A673 (cell line): ENCODE results near the gene SLC9A1. TPM values are rescaled to one million over a fixed set of nuclear protein-coding genes. Genes with fewer than 3 reads are reported as not detected.

Experiments
- BruUV-seq: library from RNA; stranded (reverse); fragments of 400-500 nt; replicated peaks from 2 replicates; lab custom pipeline; 2021; lab: Mats Ljungman, UMichigan
- CTCF ChIA-PET: fragments of 300-600 bp; sonication (Branson Sonifier 250); formaldehyde crosslinking; loops from one replicate; lab custom pipeline; 2022; ENCODE audit warnings: antibody characterized with exemption; lab: Charles Lee
- POLR2A ChIA-PET: fragments of 300-600 bp; sonication (Branson Sonifier 250); formaldehyde crosslinking; loops from one replicate; lab custom pipeline; 2022; ENCODE audit warnings: antibody characterized with exemption; ENCODE audit not compliant: low non-redundant PET; lab: Charles Lee
- DNase-seq: peaks from one replicate; pipeline ENCODE4 v3.0.0-alpha.2; 2015; ENCODE audit warnings: low spot score
- H3K27ac ChIP-seq: fragments of 200-600 bp; sonication (generic); 2 replicates; pipeline ENCODE4 v1.5.1; 2016; ENCODE audit warnings: mixed run types, low read depth, mild to moderate bottlenecking, mixed read lengths, antibody characterized with exemption, low read length; ENCODE audit not compliant: poor library complexity, severe bottlenecking
- H3K27me3 ChIP-seq: fragments of 200-600 bp; sonication (generic); replicated peaks from 2 replicates; pipeline ENCODE4 v1.6.1; 2017; ENCODE audit warnings: mixed run types, low read depth, mild to moderate bottlenecking, mixed read lengths, antibody characterized with exemption, low read length; ENCODE audit not compliant: insufficient read depth, poor library complexity
- H3K36me3 ChIP-seq: fragments of 200-600 bp; sonication (generic); 2 replicates; pipeline ENCODE4 v1.6.1; 2016; ENCODE audit warnings: mixed run types, mild to moderate bottlenecking, mixed read lengths, antibody characterized with exemption, low read length; ENCODE audit not compliant: insufficient read depth, poor library complexity, severe bottlenecking
- H3K4me1 ChIP-seq: fragments of 200-600 bp; sonication (generic); 2 replicates; pipeline ENCODE4 v1.6.1; 2017; ENCODE audit warnings: mixed run types, mild to moderate bottlenecking, mixed read lengths, antibody characterized with exemption, low read length; ENCODE audit not compliant: insufficient read depth, poor library complexity, severe bottlenecking
- H3K4me3 ChIP-seq: fragments of 200-600 bp; sonication (generic); 2 replicates; pipeline ENCODE4 v1.5.1; 2016; ENCODE audit warnings: low read depth, mixed run types, mild to moderate bottlenecking, mixed read lengths, low read length; ENCODE audit not compliant: poor library complexity, severe bottlenecking
- H3K9me3 ChIP-seq: fragments of 200-600 bp; sonication (generic); 2 replicates; pipeline ENCODE4 v1.6.1; 2016; ENCODE audit warnings: mixed run types, low read depth, mild to moderate bottlenecking, mixed read lengths, antibody characterized with exemption, low read length; ENCODE audit not compliant: poor library complexity, severe bottlenecking
- CTCF ChIP-seq: fragments of 300-800, 200-600 bp; sonication (generic); conservative IDR thresholded peaks from 2 replicates; pipeline ENCODE4 v1.5.1; 2017; ENCODE audit warnings: low read depth, mild to moderate bottlenecking, antibody characterized with exemption, low read length, moderate library complexity, mixed read lengths
- EZH2 ChIP-seq: fragments of 200-600 bp; sonication (generic); IDR thresholded peaks from 2 replicates; pipeline ENCODE4 v1.6.1; 2017; ENCODE audit warnings: borderline replicate concordance, low read depth, mild to moderate bottlenecking, mixed read lengths, antibody characterized with exemption, low read length; ENCODE audit not compliant: poor library complexity, severe bottlenecking
- intact Hi-C: fragments of 100-400 bp; cut with micrococcal nuclease; formaldehyde crosslinking; loops from one replicate; pipeline ENCODE4 v1.10.0; 2022; ENCODE audit not compliant: unreplicated experiment
- total RNA-seq: library from RNA; stranded (reverse); gene quantifications from 2 replicates; pipeline ENCODE4 v1.2.3, GENCODE V29; 2021

SLC9A1 gene
- total RNA-seq, 1 experiment from 2014 or later, result 30.2 TPM

- Histone ChIP-seq H3K36me3 (no peaks in the 10 kb centered on the region), H3K9me3 (no peaks in the 10 kb centered on the region), H3K4me3 (no peak overlapping the region), H3K27me3 (no peaks in the 10 kb centered on the region), H3K27ac (no peak overlapping the region), H3K4me1 (peaks cover 16% of the 10 kb centered on the region)
- intact Hi-C loops, result no loop called here
- no TSS peak for BruUV-seq
- DNase-seq, result no peak
- TF ChIP-seq CTCF (no peak), EZH2 (no peak)
- POLR2A ChIA-PET, result no interaction called here
- CTCF ChIA-PET, result interaction anchor here (1.9 to 4.0 kb wide), 3 partner anchors 12 to 56 kb away, joined by 5 to 34 read pairs (median 9); no protein-coding TSS in a partner anchor
Observed at GRCh38 chr1:27100335-27101053, 54.4 kb downstream of the SLC9A1 start.

GRCh38 chr1:27099587-27100334 is 55.2 kb downstream of the SLC9A1 start:
- ChIA-PET CTCF (interaction anchor here (0.5 to 4.0 kb wide), 6 partner anchors 13 to 103 kb away, joined by 3 to 34 read pairs (median 5); no protein-coding TSS in a partner anchor), POLR2A (interaction anchor here (0.6 kb wide), 1 partner anchor 12 kb away, joined by 7 read pairs; no protein-coding TSS in a partner anchor)
- TF ChIP-seq EZH2 (no peak), CTCF (no peak)
- Histone ChIP-seq H3K4me1 (peaks cover 16% of the 10 kb centered on the region), H3K27me3 (no peaks in the 10 kb centered on the region), H3K27ac (peak overlapping the region; percentile 86), H3K36me3 (no peaks in the 10 kb centered on the region), H3K4me3 (no peak overlapping the region), H3K9me3 (no peaks in the 10 kb centered on the region)
- intact Hi-C loops, result no loop called here
- peak; percentile 78 for DNase-seq
- BruUV-seq, result no TSS peak

GRCh38 chr1:27099135-27099586 is 55.8 kb downstream of the SLC9A1 start:
- H3K27ac ChIP-seq, result peak overlapping the region; percentile 86

More at GRCh38 chr1:27099135-27099586, 55.8 kb downstream of the SLC9A1 start:
- Histone ChIP-seq H3K4me1 (peaks cover 16% of the 10 kb centered on the region), H3K4me3 (no peak overlapping the region), H3K9me3 (no peaks in the 10 kb centered on the region), H3K36me3 (no peaks in the 10 kb centered on the region), H3K27me3 (no peaks in the 10 kb centered on the region)
- CTCF ChIA-PET, result interaction anchor here (0.8 to 4.0 kb wide), 4 partner anchors 13 to 103 kb away, joined by 5 to 34 read pairs (median 7); no protein-coding TSS in a partner anchor
- DNase-seq, result peak; percentile 75
- intact Hi-C loops, result no loop called here
- POLR2A ChIA-PET, result no interaction called here
- TF ChIP-seq EZH2, result no peak
- TF ChIP-seq CTCF, result no peak
- BruUV-seq, result TSS peak; percentile 56
